ENCODE measurements around the gene BCAR1. TPM values are rescaled to one million over a fixed set of nuclear protein-coding genes. Genes with fewer than 3 reads are reported as not detected.

BCAR1 gene
- total and polyA plus RNA-seq, 2 of the 13 experiments (the other 11 are each of a cell fraction or from before 2014, with no cell fraction given) = 48.1 to 51.7 TPM

DNA sequence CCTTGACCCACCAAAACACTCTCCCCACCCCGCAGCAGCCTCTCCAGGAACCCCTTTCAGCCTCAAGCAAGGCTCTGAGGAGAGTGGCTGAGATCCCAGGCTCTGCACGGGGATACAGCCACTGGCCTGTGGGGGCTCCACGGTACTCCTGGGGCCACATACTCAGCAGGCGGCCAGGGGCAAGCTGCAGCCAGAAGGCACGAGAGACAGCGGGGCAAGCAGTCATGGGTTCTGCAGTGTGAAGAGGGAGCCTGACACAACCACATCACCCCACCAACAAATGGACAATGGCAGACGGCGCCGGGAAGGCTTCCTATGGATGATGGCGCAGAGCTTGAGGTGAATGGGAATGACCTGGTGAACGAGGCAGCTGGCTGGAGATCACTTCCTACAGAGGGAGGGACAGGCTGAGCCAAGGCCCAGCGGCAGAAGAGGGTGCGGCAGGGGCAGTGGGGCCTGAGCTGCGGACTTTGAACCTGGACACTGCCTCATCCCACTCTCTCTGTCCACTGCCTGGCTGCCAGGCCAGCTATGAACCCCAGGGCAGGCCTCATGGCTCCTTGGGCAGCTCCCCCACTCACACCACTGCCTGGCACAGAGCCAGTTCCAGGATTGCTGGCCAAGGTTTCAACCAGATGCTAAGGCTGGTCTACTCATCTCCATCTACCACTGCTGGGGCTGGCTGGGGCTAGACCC lies 10.8 kb upstream of the BCAR1 start (continued):
- TF ChIP-seq ZEB1 (IDR thresholded peaks at IDR 0.05; ENCODE audit: insufficient replicate concordance, low read depth) (no peak), ZNF607 (CRISPR knock-in tag; IDR thresholded peaks at IDR 0.05; ENCODE audit: borderline replicate concordance) (no peak), ZBTB7A (CRISPR knock-in tag; IDR thresholded peaks at IDR 0.05) (peak; percentile 77; the same call in 1 of the 2 replicates), PITX1 (CRISPR knock-in tag; IDR thresholded peaks at IDR 0.05) (peak; percentile 63; the same call in 1 of the 2 replicates), ZNF24 (IDR thresholded peaks at IDR 0.05) (no peak), BRF2 (CRISPR knock-in tag; IDR thresholded peaks at IDR 0.05) (no peak), NFRKB (IDR thresholded peaks at IDR 0.05) (no peak), HHEX (CRISPR knock-in tag; IDR thresholded peaks at IDR 0.05) (peak; percentile 54; the same call in 1 of the 2 replicates), HMG20A (CRISPR knock-in tag; IDR thresholded peaks at IDR 0.05; ENCODE audit: borderline replicate concordance) (peak; percentile 58; the same call in 1 of the 2 replicates), ZNF263 (CRISPR knock-in tag; IDR thresholded peaks at IDR 0.05) (peak; percentile 84), RFX1 (IDR thresholded peaks at IDR 0.05) (no peak), PAX8 (CRISPR knock-in tag; IDR thresholded peaks at IDR 0.05; ENCODE audit: borderline replicate concordance) (no peak), ZNF709 (CRISPR knock-in tag; IDR thresholded peaks at IDR 0.05) (0 out of 2 replicates have a peak, but pooled peaks have one; percentile 7), RCOR2 (CRISPR knock-in tag; IDR thresholded peaks at IDR 0.05) (peak; percentile 92), ATF7 (IDR thresholded peaks at IDR 0.05) (no peak), ATF7 (CRISPR knock-in tag; IDR thresholded peaks at IDR 0.05) (no peak), MAFK (conservative IDR thresholded peaks at IDR 0.05 in 1 of 2, IDR thresholded peaks at IDR 0.05 in 1 of 2; ENCODE audit: low read length in 2 of 2) (no peak), ATAD3A (CRISPR knock-in tag; IDR thresholded peaks at IDR 0.05) (no peak)
- TF ChIP-seq, protein P1, sequence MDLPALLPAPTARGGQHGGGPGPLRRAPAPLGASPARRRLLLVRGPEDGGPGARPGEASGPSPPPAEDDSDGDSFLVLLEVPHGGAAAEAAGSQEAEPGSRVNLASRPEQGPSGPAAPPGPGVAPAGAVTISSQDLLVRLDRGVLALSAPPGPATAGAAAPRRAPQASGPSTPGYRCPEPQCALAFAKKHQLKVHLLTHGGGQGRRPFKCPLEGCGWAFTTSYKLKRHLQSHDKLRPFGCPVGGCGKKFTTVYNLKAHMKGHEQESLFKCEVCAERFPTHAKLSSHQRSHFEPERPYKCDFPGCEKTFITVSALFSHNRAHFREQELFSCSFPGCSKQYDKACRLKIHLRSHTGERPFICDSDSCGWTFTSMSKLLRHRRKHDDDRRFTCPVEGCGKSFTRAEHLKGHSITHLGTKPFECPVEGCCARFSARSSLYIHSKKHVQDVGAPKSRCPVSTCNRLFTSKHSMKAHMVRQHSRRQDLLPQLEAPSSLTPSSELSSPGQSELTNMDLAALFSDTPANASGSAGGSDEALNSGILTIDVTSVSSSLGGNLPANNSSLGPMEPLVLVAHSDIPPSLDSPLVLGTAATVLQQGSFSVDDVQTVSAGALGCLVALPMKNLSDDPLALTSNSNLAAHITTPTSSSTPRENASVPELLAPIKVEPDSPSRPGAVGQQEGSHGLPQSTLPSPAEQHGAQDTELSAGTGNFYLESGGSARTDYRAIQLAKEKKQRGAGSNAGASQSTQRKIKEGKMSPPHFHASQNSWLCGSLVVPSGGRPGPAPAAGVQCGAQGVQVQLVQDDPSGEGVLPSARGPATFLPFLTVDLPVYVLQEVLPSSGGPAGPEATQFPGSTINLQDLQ (CRISPR knock-in tag; IDR thresholded peaks at IDR 0.05) = peak; percentile 80; the same call in 1 of the 2 replicates
- TF ChIP-seq, protein P2, sequence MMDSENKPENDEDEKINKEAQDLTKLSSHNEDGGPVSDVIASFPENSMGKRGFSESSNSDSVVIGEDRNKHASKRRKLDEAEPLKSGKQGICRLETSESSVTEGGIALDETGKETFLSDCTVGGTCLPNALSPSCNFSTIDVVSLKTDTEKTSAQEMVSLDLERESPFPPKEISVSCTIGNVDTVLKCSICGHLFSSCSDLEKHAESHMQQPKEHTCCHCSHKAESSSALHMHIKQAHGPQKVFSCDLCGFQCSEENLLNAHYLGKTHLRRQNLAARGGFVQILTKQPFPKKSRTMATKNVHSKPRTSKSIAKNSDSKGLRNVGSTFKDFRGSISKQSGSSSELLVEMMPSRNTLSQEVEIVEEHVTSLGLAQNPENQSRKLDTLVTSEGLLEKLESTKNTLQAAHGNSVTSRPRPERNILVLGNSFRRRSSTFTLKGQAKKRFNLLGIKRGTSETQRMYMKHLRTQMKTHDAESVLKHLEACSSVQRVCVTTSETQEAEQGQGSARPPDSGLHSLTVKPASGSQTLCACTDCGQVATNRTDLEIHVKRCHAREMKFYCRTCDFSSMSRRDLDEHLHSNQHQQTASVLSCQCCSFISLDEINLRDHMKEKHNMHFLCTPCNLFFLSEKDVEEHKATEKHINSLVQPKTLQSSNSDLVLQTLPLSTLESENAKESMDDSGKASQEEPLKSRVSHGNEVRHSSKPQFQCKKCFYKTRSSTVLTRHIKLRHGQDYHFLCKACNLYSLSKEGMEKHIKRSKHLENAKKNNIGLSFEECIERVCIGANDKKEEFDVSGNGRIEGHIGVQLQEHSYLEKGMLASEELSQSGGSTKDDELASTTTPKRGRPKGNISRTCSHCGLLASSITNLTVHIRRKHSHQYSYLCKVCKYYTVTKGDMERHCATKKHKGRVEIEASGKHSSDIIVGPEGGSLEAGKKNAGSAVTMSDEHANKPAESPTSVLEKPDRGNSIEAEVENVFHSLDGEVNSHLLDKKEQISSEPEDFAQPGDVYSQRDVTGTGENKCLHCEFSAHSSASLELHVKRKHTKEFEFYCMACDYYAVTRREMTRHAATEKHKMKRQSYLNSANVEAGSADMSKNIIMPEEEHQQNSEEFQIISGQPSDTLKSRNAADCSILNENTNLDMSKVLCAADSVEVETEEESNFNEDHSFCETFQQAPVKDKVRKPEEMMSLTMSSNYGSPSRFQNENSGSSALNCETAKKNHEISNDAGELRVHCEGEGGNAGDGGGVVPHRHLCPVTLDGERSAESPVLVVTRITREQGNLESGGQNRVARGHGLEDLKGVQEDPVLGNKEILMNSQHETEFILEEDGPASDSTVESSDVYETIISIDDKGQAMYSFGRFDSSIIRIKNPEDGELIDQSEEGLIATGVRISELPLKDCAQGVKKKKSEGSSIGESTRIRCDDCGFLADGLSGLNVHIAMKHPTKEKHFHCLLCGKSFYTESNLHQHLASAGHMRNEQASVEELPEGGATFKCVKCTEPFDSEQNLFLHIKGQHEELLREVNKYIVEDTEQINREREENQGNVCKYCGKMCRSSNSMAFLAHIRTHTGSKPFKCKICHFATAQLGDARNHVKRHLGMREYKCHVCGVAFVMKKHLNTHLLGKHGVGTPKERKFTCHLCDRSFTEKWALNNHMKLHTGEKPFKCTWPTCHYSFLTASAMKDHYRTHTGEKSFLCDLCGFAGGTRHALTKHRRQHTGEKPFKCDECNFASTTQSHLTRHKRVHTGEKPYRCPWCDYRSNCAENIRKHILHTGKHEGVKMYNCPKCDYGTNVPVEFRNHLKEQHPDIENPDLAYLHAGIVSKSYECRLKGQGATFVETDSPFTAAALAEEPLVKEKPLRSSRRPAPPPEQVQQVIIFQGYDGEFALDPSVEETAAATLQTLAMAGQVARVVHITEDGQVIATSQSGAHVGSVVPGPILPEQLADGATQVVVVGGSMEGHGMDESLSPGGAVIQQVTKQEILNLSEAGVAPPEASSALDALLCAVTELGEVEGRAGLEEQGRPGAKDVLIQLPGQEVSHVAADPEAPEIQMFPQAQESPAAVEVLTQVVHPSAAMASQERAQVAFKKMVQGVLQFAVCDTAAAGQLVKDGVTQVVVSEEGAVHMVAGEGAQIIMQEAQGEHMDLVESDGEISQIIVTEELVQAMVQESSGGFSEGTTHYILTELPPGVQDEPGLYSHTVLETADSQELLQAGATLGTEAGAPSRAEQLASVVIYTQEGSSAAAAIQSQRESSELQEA (CRISPR knock-in tag; IDR thresholded peaks at IDR 0.05; ENCODE audit: not compliant biosample characterization) = peak; percentile 62

Data from HepG2 (cell line).